NCI-H146 treated with DMSO at 0.1 percent for 48 hours (cell line): ENCODE measurements around the gene DLEC1.

Experiments used
- DNase-seq: peaks from one replicate; lab custom pipeline; 2025; ENCODE audit not compliant: unreplicated experiment; lab: John Stamatoyannopoulos, UW

DLEC1 gene

DNA sequence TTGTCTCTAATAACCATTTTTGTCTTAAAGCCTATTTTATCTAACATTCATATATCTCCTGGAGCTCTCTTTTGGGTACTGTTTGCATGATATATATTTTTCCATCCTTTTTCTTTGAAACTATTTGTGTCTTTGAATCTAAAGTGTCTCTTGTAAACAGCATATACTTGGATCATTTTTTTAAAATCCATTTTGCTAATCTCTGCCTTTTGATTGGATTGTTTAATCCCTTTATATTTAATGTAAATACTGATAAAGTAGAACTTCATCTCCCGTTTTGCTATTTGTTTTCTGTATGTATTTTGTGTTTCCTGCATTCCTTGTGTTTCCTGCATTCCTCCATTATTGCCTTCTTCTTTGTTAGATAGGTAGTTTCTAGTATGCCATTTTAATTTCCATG lies 66.5 kb downstream of the DLEC1 start:
- no peak for DNase-seq

DNA sequence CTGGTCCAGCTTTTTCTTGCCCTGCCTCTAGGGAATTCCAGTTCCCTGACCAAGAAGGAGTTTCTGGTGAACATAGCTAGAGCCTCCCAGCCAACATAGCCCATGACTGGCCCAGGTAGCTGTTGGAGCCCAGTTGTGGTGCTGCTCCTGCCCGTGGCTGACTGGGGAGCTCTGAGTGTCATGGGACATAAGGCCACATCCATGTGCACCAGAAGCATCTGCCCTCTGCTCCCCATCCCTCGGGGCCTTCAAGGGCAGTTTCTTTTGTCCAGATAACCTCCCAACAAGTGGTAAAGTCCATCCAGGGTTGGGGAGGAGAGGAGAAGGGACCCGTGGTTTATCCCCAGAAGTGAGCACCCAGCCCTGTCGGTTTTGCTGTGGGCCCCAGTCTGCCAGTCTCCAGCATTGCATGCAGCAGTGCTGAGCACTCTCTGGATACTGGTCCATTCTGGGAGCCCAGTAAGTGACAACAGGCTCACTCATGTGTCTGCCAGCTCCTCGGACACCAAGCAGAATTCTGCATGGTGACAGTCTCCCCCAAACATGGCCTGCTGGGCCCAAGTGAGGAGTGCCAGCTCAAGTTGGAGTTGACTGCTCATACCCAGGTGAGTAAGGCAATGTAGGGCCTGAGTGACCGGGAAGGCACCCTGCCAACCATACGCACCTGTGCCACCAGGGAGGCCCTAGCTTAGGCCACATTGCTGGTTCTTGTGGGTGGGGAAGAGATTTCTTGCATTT lies 69.1 kb downstream of the DLEC1 start:
- no peak for DNase-seq

DNA sequence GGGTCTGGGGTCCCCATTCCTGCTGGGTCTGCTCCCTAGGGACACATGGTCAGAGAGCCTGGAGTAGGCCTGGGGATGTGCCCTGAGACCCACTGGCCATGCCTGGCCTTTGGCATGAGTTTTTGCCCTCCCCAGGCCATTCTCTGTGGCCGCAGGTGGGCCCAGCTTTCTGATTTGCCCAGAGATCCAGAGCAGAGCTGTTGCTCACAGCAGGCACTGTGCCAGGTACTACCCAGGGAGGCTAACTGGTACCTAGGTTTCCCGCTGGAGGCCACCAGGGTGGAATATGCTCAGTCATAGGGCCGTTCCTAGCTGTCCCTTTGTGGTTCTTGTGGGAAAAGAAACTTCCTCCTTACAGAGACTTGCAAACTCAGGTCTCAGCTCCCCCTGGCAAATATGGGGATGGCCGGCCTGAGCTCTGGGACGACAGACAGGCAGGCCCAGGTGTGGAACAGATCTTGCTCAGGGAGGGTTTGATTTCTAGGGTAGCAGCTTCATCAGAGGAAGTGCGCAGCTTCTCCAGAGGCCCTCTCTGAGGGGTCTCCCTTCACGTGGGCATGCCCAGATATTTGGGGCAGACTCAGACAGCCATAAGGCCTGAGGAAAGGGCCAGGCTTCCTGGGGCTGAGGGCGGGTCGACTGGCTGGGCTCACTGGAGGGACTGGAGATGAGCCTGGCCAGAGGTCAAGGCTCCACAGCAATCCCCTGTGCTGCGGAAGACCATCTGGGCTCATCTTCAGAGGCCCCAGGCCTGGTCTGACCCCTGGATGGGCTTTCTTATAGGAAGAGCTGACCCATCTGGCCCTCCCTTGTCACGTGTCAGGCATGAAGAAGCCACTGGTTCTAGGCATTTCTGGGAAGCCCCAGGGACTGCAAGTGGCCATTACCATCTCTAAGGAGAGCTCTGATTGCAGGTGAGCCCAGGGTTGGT lies 69.9 kb downstream of the DLEC1 start:
- DNase-seq: no peak

DNA sequence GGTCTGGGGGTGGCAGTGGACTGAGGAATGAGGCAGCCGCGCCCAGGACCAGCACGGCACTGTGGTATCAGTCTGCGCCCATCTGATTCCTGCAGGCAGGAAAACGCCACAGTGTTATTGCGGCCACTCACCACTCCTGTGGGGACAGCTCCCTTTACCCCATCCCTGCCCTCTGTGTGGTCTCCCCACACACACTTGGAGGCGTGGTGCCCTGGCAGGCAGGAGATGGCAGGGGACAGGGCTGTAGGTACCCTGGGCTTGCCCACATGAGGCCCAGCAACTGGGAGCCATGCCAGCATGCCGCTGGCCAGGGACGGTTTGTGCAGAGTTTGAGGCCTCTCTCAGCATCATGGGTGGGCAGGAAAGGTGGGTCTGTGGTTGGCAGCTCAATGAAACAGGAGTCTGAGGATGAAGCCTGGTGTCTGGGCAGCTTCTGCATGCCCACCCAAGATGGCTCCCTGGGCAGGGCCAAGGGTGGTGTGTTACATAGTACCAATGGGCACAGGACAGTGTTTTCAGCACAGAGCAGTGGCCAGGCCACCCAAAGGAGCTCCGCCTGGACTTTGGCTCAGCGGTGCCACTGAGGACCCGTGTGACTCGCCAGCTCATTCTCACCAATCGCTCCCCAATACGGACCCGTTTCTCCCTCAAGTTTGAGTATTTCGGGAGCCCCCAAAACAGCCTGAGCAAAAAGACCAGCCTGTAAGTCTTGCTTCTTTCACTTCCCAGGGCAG lies 70.7 kb downstream of the DLEC1 start:
- no peak for DNase-seq

DNA sequence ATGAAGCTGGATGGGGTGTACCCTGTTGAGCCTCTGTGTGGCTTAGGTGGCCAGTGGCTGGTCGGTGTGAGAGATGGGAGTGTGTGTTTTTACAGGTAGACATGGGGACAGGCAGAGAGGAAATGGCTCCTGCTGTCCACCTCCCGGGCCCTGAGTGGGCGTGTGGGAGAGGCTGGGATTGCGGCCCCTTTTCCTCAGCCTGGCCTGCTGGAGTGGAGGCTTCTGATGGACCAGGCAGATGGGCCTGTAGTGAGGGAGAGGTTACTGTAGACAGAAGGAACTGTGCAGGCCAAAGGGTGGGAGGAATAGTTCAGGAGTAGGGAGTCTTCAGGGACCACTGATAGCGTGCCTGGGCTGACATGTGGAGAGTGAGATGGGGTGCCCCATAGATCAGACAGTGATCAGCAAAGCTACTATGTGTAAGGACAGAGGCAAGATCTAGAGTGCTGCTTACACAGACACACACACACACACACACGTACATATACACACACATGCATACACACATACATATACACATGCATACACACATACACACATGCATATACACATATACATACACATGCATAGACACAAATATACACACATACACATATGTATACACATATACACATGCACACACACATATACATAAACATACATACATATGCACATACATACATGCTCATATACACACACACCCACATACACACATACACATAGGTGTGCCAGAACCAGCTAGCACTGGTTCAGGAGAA lies 71.5 kb downstream of the DLEC1 start:
- no peak for DNase-seq

DNA sequence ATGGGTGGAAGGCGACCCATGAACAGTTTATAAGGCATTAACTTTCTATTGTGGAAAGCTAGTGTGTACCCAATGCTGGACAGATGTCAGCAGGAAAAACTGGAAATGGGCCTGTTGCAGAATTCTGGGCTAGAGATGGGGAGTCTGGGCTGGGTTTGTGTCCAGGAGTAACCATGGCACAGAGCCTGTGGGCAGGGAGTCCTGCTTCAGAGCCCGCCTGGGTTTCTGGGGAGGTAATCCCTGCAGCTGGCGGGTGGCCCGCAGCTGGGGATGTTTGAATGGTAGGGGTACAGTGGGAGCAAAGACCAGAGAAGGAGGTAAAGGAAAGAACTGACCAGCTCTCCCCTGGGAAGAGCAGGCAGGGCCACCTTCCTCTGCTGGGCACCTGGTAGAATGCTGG lies 72.2 kb downstream of the DLEC1 start:
- DNase-seq: no peak

DNA sequence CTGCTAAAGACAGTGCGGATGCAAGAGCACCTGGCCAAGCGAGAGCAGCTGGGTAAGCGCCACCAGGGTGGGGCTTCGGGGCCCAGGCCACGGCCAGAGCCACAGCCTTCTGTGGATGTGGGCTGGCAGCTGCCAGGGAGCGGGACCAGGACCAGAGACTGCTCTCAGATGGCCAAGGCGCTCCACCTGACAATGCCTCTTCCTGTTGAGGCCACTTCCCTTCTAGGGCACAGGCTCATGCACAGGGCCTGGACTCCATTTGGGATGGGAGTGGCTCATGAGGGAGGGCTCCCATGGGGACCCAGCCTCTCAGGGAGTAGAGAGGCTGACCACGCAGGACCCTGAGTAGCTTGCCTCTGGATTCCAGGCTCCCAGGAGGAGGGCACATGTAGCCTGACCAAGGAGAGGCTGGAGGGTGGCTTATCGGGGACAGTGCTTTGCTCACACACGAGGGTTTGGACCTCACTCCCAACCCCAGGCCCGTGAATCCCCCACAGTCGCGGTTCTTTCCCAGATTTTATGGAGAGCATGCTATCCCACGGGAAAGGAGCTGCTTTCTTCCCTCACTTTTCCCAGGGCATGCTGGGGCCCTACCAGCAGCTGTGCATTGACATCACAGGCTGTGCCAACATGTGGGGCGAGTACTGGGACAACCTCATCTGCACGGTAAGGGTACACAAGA lies 72.8 kb downstream of the DLEC1 start:
- DNase-seq: no peak

DNA sequence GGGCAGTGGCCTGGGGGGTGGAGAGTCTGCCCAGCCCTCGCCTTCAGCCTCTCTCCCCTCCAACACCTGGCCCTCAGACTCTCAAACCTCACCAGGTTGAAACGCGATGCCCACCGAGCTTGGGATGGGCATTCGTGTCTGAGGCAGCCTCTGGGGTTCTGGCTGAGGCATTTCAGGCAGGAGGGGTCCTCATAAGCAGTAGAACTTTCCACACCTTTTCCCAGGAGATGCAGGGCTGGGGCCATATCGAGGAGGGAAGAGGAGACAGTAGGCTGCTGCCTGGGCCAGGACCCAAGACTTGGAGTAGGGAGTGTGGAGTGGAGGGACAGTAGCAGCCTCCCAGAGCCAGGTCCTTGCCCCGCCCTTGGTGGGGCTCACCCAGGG lies 73.4 kb downstream of the DLEC1 start:
- no peak for DNase-seq

DNA sequence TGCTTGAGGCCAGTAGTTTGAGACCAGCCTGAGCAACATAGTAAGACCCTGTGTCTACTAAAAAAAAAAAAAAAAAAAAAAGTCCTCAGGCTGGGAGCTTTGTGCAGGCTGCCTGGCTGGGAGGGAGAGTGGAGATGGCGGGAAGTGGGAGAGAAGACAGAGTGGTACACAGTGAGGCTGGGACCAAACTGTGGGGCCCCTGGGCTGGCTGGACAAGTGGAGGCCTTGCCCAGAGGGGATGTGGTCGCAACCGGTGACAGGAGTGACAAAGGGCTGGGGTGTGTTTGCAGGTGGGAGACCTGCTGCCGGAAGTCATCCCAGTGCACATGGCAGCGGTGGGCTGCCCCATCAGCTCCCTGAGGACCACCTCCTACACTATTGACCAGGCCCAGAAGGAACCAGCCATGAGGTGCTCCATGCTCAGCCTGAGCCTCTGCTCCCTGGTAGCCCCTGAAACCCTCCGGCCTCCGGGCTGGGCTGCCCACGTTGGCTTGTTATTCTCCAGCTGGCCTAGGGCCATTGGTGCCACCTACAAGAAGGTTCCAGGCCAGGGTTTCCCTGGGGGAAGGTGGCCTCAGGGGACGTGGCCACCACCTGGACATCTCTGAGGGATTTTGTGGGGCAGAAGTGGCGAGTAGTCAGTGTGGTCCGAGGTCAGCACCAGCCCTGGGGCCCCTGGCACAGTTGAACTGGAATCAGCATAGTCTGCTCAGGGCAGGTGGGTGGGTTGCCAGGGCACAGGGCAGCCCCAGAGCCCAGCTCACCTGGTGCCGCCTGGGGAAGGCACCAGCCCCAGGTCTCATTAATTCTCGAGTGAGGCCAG lies 75.3 kb downstream of the DLEC1 start:
- DNase-seq: no peak

DNA sequence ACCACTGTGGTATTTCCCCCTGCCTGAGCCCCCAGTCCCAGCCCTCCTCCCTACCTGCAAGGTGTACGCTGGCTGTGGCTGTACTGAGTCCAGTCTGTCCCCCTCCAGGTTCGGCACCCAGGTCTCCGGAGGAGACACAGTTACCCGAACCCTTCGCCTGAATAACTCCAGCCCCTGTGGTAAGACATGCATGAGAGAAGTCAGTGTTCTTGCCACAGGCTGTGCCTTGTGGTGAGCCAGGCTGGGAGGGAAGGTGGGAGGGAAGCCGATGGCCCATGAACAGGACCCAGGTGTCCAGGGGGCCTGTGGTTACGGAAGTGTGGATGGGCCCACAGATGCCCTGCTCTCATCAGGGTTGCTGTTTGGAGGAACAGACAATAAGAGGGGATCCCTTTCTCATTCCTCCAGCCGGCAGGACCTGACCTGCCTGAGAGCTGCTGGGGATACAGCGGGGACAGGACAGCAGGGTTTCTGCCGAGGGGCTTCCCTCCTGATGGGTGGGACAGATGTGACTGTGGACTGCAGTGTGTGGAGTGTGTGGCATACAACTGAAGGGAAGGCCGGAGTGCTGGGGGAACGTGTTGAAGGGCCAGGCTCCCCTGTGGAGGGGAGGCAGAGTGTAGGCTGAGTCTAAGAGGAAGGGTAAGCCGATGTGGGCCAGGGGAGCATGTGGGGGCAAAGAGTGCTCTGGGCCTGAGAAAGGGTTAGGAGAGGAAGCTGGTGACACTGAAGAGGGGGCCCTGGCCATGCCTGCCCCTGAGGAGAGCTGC lies 76.1 kb downstream of the DLEC1 start:
- no peak for DNase-seq

DNA sequence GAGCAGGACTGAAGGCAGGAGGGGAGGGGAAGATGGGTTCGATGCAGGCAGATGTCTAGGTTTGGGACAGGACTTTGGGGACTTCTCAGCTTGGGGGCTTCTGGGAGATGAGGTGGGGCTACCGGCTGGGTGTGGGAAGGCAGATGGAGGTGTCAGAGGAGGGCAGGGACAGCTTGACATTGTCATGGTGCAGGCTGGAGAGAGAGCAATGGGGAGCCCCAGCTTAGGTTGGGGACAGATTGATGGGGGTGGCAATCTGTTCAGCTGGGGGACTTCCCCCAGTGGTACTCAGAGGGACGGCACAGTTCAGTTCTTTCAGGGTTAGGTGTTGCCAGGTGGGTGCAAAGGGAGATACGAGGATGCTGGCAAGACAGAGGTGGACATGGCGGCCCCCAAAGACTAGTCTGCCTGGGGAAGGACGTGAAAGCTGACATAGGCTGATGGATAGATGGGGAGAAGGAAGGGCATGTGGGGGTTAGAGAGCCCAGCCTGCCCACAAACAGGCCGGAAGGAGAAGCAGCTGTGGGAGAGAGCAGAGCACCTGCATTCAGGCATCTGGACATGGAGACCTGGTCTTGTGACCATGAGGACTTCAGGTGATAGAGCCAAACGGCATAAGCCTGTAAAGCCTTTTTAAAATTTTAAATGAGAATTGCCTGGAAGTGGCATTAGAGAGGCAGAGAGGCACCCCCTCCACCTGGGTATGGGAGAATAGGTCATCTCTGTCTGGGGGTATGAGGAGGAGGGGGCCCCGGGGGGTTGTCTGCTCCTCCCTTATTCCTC lies 76.8 kb downstream of the DLEC1 start:
- DNase-seq: no peak

DNA sequence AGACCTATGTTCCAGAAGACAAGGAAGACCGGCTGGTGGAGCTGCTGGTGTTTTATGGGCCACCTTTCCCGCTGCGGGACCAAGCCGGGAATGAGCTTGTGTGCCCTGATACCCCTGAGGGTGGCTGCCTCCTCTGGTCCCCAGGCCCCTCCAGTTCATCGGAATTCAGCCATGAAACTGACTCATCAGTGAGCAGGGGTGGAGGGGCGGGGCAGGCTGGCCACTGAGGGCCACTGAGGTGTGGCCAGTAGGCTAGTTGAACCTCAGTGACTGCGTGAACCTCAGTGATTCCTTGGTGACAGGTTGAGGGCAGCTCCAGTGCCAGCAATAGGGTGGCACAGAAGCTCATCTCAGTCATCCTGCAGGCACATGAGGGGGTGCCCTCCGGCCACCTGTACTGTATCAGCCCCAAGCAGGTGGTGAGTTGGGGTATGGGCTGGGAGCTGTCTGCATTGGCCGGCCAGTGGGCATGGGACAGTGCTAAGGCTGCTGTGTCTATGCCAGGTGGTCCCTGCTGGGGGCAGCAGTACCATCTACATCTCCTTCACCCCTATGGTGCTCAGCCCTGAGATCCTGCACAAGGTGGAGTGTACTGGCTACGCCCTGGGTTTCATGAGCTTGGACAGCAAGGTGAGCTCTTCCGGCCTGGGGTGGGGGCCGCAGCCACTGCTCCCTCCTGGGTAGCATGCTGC lies 77.6 kb downstream of the DLEC1 start:
- DNase-seq: no peak

DNA sequence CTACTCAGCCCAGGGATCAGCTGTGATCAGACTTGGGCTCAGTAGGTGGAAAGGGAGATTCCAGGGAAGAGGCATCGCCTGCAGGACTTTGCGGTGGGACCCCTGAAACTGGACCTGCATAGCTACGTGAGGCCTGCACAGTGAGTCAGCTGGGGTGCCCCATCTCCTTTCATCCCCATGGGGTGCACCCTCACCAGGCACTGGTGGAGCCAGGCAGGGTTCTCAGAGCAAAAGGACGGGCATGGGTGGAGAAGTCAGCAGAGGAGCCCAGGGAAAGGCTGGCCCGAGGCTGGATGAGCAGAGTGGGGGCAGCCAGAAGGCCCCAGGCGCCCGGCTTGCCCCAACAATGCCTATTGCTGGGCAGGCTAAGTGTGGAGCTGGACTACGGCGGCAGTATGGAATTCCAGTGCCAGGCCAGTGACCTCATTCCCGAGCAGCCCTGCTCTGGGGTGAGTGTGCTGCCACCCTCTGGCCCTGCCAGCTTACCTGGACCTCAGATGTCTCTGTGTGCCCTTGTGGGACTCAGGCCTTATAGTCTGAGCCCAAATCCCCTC lies 78.2 kb downstream of the DLEC1 start:
- DNase-seq: no peak

DNA sequence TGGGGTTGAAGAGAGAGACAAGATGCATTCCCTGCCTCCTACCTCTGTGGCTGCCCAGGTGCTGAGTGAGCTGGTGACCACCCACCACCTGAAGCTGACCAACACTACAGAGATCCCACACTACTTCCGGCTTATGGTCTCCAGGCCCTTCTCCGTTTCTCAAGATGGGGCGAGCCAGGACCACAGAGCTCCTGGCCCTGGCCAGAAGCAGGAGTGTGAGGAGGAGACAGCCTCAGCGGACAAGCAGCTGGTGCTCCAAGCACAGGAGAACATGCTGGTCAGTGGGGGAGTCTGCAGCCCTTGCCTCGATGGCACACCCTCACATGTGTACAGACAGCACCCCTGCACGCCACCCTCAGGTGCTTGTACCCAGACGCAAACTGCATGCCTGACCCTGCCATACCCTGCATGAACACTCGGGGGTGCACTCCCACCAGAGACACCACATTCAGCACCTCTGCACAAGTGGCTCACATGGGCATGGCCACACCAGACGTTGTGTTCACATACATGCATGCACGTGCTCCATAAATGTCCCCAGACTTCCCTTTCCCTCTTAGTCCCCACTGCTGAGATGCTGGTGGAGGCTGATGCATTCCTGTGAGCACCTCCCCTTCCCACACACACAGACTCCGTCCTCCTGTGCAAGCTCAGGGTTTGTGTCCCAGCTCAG lies 78.9 kb downstream of the DLEC1 start:
- no peak for DNase-seq

DNA sequence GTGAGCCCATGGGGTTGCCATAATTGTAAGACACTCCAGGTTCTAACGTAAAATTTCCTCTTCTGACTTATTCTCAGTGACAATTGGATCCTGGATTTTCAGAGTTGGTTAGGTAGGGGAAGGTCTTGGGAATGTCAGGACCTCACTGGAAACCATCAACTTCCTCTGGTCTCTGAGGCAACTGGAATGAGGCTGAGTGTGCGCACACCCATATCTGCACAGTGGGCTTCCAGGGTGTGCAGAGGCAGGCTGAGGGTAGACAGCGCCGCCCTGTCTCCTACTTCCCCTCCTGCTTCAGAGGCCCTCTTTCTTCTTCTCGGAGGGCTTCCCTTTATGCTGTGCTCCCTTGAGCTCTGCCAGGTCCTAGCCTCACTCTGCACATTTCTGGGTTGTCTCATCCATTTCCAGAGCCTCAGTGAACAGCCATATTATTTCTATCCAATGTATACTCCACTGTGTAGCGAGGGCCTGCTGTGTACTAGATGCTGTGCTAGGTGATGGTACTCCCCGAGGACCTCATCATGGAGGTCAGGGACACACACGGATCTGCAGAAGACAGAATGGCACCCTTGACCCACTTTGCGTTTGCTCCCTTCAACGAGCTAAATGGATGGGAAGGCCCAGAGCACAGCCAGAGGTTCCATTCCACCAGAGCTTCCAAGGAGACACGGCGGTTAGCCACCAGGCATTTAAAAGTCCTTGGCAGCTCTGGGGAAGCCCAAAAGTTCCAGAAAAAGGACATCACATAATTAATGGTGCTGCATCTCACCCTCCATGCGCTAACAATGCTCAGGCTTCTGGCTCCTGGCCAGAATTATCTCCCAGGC lies 79.6 kb downstream of the DLEC1 start:
- DNase-seq: no peak

DNA sequence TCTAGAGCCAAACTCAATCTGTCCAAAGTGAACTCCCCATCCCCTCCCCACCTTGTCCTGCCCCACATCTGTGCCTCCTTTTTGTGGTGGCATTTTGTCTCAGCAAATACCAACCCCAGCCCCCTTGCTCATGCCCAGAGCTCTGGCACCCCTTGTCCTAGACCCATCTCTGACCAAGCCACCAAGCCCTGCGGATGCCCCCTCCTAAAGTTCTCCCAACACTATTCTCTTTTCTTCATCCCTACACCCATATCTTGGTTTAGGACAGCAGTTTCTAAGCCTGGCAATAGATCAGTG lies 80.2 kb downstream of the DLEC1 start:
- no peak for DNase-seq
